Hypothalamus (tissue), 51 donors: ENCODE measurements around the gene KRTAP16-1.
"Not testable (repeated sequence)": the region's sequence is repeated elsewhere in the genome, so short reads cannot be mapped to it uniquely, and the experiment has no call there.

Source experiments
- DNase-seq, 51 donors: peaks; one replicate each; lab custom pipeline; 2025; lab: John Stamatoyannopoulos, UW

The KRTAP16-1 gene

DNA sequence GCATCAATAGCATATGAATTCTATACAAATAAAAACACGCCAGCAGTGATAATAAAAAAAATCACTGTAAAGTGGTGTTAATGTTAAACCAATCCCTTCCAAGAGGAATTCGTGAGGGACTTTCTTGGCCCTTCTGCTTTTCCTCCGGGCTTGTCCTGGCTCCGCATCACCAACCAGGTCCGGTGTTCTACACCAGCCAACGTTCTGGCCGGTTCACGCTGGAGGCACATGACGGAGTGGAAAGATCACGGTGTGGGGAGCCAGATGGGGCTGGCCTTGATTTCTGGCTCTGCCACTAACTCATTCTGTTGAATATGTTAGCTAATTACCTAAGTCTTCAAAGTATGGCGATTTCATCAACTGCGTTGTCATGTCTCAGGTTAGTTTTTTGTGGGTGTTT is 5.0 kb downstream of the KRTAP16-1 start:
- no peak for DNase-seq

DNA sequence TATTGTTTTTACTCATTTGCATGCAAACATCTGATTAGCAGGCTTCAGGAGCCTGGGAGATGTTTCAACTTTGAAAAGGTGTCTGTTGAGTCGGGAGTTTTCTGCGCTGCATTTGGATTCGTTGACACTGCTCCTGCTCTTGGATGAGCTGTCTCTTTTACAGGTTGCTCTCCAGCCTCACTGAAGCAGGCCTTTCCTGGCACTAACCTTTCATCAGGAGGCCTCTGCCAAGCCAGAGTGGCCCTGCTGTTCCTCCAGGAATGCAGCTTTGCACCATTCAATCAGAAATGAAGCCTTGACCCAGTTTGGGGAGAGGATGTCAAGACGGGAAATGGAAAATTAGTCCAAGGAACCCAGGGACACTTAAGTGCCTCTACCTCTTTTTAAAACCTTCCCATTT is 6.1 kb downstream of the KRTAP16-1 start:
- no peak for DNase-seq

DNA sequence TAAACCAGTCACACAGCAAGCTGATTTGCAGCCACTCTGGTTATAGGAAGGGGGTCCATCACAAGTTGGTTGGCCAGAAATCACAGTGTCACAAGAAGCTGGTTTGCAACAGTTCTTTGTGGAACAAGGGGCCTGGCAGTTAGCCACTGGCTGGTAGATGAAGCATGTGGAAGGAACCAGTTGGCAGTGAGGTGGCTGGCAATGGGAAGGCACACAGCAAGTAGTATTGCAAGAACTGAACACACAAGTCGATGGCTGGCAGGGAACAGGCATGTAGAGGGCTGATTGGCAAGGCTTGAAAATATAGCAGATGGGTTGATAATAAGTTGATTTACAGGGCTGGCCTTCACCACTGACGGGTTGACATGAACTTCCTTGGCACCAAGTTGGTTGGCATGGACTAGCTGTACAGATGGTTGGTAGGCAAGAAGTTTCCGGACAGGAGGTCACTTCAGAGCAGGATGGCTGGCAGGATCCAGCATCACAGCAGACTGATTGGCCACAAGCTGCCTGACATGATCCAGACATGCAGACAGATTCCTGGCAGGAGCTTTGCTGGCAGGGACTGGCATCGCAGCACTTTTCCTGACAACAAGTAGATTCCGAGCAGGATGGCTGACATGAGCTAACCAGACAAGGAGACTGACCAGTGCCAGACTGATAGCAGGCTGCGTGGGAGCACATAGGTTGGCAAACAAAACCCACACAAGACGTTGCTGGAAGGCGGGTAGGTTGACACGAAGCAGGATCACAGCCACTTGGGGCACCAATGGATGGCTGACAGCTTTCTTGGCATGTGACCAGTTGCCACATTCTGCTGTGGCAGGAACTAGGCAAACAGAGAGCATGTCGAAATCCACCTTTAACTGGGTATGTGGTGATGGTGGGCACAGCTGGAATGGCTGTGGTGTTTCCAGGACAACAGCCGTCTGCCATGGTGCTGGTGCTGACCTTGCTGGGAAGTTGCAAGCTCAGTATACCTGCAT is 6.9 kb downstream of the KRTAP16-1 start, which contains the start of gene KRTAP29-1:
Gene KRTAP29-1, minus strand, starts transcription at position 936 of the 986 bp plus-strand sequence. Its CDS starts 0 bp downstream, at position 936.
- no peak for DNase-seq

GRCh38 chr17:41301204-41301790 is 7.8 kb downstream of the KRTAP16-1 start:
- no peak for DNase-seq

- no peak for DNase-seq
Observed at GRCh38 chr17:41298458-41299135, 10.5 kb downstream of the KRTAP16-1 start.

GRCh38 chr17:41296846-41297245 is 12.3 kb downstream of the KRTAP16-1 start:
- DNase-seq = no peak

GRCh38 chr17:41294016-41294415 is 15.1 kb downstream of the KRTAP16-1 start:
- DNase-seq = no peak

DNA sequence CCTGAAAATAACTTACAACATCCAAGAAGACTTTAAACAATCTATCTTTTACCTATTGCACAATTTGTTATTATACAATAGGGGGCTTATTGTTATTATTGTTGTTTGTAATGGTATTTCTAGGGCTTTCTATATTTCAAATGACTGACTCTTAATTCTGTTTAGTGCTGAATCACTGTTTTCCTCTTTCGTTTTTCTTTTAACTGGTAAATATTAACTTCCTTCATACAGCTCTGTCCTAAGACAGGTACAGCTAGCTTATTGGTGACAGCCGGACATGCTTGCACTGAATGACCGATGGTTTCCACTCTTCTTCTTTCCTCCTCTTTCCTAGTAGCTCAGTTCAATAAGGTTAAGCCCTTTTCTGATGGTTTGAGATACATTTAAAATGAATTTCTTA is 22.1 kb downstream of the KRTAP16-1 start:
- DNase-seq = no peak

GRCh38 chr17:41284546-41284945 is 24.6 kb downstream of the KRTAP16-1 start:
- DNase-seq = no peak

GRCh38 chr17:41284043-41284442 is 25.1 kb downstream of the KRTAP16-1 start:
- no peak for DNase-seq

GRCh38 chr17:41278176-41278955 is 30.7 kb downstream of the KRTAP16-1 start:
- no peak for DNase-seq

GRCh38 chr17:41275648-41276190 is 33.4 kb downstream of the KRTAP16-1 start, which contains the start of gene KRTAP9-7:
TSS of gene KRTAP9-7 (plus strand) at chr17:41275698. CDS start at chr17:41275698, 0 bp downstream.
- not testable (repeated sequence) for DNase-seq

DNA sequence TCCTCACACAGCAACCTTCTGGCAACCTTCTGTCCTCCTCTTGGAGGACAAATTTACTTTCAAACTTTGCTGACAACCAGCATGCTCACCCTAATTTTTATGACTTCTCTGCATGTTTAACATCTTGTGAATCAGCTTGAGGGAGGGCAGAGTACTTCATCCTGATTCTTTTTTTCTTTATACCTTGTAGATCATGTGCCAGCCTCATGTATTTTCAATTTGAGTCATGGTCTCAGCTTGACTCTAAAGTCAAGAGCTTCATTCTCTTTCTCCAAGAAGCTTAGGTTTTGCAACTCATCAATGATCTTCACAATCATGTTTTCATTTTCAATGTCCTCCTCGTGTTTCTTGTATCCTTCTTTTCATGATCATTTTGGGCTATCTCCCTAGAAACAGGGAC is 37.3 kb downstream of the KRTAP16-1 start:
- DNase-seq = no peak

GRCh38 chr17:41271323-41271722 is 37.8 kb downstream of the KRTAP16-1 start:
- DNase-seq = not testable (repeated sequence)

DNA sequence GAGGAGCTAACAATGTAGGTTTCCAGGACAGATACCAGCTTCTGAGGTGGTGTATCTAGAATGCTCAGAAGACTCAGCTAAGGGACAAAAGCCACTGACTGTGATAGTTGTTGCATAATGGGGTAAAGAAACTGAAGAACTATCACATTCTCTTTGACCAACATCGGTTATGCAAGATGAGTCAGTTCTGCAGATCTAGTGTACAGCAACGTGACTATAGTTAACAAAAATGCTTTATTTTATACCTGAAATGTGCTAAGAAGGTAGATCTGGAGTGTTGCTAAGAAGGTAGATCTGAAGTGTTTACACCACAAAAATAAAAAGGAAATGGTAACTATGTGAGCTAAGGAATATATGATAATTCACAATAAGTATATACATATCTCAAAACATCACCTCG is 41.4 kb downstream of the KRTAP16-1 start:
- no peak for DNase-seq

- no peak for DNase-seq
Observed at GRCh38 chr17:41265078-41265477, 44.0 kb downstream of the KRTAP16-1 start, which contains the start of gene KRTAP9-6. TSS of gene KRTAP9-6 (plus strand) at chr17:41265378. CDS start at chr17:41265378, 0 bp downstream.

DNA sequence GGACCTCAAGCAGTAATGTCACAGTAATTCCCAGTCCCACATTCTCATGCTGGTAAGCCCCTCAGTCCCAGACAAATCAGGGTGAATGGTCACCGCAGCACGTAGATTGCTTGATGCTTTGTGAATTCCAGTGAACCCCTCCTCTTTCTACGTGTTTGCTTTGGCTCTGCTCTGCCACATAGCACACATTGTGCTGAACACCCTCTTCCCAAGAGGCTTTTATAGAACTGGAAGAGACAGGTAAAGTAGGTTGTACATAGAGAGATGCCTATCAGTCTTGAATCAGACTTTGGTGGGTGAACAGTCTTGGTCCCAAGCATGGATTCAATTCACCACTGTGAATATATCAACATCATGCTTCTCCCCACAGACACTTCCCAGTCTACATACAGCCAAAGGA is 44.5 kb downstream of the KRTAP16-1 start:
- no peak for DNase-seq

DNA sequence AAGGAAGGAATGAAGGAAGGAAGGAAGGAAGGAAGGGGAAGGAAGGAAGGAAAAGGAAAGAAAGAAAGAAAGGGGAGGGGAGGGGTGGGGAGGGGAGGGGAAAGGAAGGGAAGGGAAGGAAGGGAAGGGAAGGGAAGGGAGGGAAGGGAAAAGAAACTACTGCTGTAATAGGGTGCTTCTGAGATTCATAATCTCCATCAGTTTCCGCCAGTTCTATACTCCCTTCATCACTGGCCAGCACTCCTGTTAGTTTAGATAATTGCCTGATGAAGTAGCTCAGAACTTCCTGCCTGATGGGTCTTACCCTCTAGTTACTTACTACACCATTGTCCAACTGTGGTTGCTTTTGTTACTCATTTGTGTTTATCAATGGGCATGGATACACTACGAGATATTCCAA is 45.9 kb downstream of the KRTAP16-1 start:
- DNase-seq = no peak

DNA sequence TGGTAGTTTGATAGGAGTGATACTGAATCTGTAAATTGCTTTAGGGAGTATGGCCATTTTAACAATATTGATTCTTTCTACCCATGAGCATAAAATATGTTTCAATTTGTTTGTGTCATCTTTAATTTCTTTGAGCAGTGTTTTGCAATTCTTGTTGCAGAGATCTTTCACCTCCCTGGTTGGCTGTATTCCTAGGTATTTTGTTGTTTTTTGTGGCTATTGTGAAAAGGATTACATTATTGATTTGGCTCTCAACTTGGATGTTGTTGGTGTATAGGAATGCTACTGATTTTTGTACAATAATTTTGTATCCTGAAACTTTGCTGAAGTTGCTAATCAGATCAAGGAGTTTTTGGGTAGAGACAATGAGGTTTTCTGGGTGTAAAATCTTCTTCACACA is 50.7 kb downstream of the KRTAP16-1 start:
- DNase-seq = no peak
